ENCODE measurements around the gene RASGRF1. TPM values are rescaled to one million over a fixed set of nuclear protein-coding genes. Genes with fewer than 3 reads are reported as not detected.

RASGRF1 gene
- total and polyA plus RNA-seq, 2 experiments from 2014 or later, result 0.05 to 0.24 TPM

DNA sequence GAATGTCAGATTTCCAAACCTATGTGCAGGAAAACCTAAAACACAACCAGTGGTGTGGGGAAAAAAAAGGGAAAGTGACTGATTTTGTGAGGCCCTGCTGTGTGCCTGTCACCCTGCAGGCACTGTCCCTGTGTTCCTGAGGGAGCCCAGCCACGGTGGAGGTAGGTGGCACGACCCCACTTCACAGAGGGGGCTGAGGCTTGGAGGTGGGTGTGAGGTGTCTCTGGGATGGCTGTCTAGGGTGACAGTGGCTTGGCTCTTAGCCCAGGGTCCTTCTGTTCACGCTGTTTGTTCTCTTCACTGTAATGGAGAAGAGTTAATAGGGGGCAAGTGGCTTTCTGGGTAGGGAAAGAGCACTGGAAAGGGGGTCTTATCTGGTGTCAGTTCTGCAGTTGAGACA, 22.6 kb downstream of the RASGRF1 start:
- H3K4me3 ChIP-seq, result no peak overlapping the region
- H3K27me3 ChIP-seq (ENCODE audit: insufficient read depth), result no peaks in the 10 kb centered on the region
- H3F3A ChIP-seq (replicated peaks; ENCODE audit: low read depth), result no peaks in the 10 kb centered on the region
- H3K4me2 ChIP-seq, result no peak overlapping the region
- no peak overlapping the region for H2AFZ ChIP-seq
- H3K79me2 ChIP-seq (replicated peaks; ENCODE audit: insufficient read depth), result no peaks in the 10 kb centered on the region
- DNase-seq (ENCODE audit: low spot score) (no peak), ATAC-seq (no peak)
- no peaks in the 10 kb centered on the region for H3K9me3 Mint-ChIP-seq
- H3K27ac ChIP-seq (ENCODE audit: low read depth), result no peak overlapping the region
- no peak overlapping the region for H3K27ac Mint-ChIP-seq
- H3K4me1 Mint-ChIP-seq, result no peaks in the 10 kb centered on the region
- no peaks in the 10 kb centered on the region for H4K20me1 ChIP-seq (replicated peaks; ENCODE audit: insufficient read depth)
- 0 out of 2 replicates have a peak, but pooled peaks cover 3% of the 10 kb centered on the region for H3K9me2 ChIP-seq (ENCODE audit: insufficient read depth)
- H3K36me3 Mint-ChIP-seq (ENCODE audit: low read depth), result no peaks in the 10 kb centered on the region
- H3K4me3 Mint-ChIP-seq, result no peak overlapping the region
- no peaks in the 10 kb centered on the region for H3K36me3 ChIP-seq (ENCODE audit: insufficient read depth)
- H3K4me1 ChIP-seq (ENCODE audit: insufficient read depth), result no peaks in the 10 kb centered on the region
- no peak for TF ChIP-seq ZNF331 (CRISPR knock-in tag; IDR thresholded peaks at IDR 0.05; ENCODE audit: low read depth)
- H3K27me3 Mint-ChIP-seq (ENCODE audit: insufficient read depth, low read depth, poor library complexity), result peaks cover under 1% of the 10 kb centered on the region

- Histone ChIP-seq H3K79me2 (replicated peaks; ENCODE audit: insufficient read depth) (no peaks in the 10 kb centered on the region), H4K20me1 (replicated peaks; ENCODE audit: insufficient read depth) (no peaks in the 10 kb centered on the region), H3K4me3 (no peak overlapping the region), H3K4me1 (ENCODE audit: insufficient read depth) (no peaks in the 10 kb centered on the region), H3F3A (replicated peaks; ENCODE audit: low read depth) (no peaks in the 10 kb centered on the region), H3K36me3 (ENCODE audit: insufficient read depth) (no peaks in the 10 kb centered on the region), H3K27ac (ENCODE audit: low read depth) (no peak overlapping the region), H3K9me2 (ENCODE audit: insufficient read depth) (0 out of 2 replicates have a peak, but pooled peaks cover 3% of the 10 kb centered on the region), H3K4me2 (no peak overlapping the region), H2AFZ (no peak overlapping the region), H3K27me3 (ENCODE audit: insufficient read depth) (peaks cover 2% of the 10 kb centered on the region; the same call in 1 of the 2 replicates)
- no peak for ATAC-seq
- Mint-ChIP-seq H3K9me3 (no peaks in the 10 kb centered on the region), H3K4me3 (no peak overlapping the region), H3K36me3 (ENCODE audit: low read depth) (no peaks in the 10 kb centered on the region), H3K27ac (no peak overlapping the region), H3K27me3 (ENCODE audit: insufficient read depth, low read depth, poor library complexity) (peaks cover 7% of the 10 kb centered on the region), H3K4me1 (no peaks in the 10 kb centered on the region)
- TF ChIP-seq STAT1 (IDR thresholded peaks at IDR 0.05; ENCODE audit: unreplicated experiment) (no peak), JUNB (IDR thresholded peaks at IDR 0.05; ENCODE audit: unreplicated experiment) (no peak), ZNF114 (CRISPR knock-in tag; IDR thresholded peaks at IDR 0.05) (no peak)
- TF ChIP-seq, protein P1, sequence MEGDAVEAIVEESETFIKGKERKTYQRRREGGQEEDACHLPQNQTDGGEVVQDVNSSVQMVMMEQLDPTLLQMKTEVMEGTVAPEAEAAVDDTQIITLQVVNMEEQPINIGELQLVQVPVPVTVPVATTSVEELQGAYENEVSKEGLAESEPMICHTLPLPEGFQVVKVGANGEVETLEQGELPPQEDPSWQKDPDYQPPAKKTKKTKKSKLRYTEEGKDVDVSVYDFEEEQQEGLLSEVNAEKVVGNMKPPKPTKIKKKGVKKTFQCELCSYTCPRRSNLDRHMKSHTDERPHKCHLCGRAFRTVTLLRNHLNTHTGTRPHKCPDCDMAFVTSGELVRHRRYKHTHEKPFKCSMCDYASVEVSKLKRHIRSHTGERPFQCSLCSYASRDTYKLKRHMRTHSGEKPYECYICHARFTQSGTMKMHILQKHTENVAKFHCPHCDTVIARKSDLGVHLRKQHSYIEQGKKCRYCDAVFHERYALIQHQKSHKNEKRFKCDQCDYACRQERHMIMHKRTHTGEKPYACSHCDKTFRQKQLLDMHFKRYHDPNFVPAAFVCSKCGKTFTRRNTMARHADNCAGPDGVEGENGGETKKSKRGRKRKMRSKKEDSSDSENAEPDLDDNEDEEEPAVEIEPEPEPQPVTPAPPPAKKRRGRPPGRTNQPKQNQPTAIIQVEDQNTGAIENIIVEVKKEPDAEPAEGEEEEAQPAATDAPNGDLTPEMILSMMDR (conservative IDR thresholded peaks at IDR 0.05; ENCODE audit: low read depth in 2 of 2), result no peak
- TF ChIP-seq, protein P2, sequence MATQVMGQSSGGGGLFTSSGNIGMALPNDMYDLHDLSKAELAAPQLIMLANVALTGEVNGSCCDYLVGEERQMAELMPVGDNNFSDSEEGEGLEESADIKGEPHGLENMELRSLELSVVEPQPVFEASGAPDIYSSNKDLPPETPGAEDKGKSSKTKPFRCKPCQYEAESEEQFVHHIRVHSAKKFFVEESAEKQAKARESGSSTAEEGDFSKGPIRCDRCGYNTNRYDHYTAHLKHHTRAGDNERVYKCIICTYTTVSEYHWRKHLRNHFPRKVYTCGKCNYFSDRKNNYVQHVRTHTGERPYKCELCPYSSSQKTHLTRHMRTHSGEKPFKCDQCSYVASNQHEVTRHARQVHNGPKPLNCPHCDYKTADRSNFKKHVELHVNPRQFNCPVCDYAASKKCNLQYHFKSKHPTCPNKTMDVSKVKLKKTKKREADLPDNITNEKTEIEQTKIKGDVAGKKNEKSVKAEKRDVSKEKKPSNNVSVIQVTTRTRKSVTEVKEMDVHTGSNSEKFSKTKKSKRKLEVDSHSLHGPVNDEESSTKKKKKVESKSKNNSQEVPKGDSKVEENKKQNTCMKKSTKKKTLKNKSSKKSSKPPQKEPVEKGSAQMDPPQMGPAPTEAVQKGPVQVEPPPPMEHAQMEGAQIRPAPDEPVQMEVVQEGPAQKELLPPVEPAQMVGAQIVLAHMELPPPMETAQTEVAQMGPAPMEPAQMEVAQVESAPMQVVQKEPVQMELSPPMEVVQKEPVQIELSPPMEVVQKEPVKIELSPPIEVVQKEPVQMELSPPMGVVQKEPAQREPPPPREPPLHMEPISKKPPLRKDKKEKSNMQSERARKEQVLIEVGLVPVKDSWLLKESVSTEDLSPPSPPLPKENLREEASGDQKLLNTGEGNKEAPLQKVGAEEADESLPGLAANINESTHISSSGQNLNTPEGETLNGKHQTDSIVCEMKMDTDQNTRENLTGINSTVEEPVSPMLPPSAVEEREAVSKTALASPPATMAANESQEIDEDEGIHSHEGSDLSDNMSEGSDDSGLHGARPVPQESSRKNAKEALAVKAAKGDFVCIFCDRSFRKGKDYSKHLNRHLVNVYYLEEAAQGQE (IDR thresholded peaks at IDR 0.05; ENCODE audit: unreplicated experiment), result no peak
- DNase-seq (ENCODE audit: low spot score), result no peak
Observed at GRCh38 chr15:79067072-79067833, 23.3 kb downstream of the RASGRF1 start.

Data from GM23338 (cell line).